HG03280 (cell line): ENCODE measurements around the gene WDR43.
A peak's percentile ranks its signal among the peaks of the same experiment; 100 is the strongest.

ENCODE experiments used
- ATAC-seq: cut with Tn5 transposase; IDR thresholded peaks from one replicate; pipeline ENCODE4 v1.9.1; 2021; ENCODE audit warnings: mild to moderate bottlenecking, moderate library complexity; ENCODE audit not compliant: unreplicated experiment

WDR43 gene

DNA sequence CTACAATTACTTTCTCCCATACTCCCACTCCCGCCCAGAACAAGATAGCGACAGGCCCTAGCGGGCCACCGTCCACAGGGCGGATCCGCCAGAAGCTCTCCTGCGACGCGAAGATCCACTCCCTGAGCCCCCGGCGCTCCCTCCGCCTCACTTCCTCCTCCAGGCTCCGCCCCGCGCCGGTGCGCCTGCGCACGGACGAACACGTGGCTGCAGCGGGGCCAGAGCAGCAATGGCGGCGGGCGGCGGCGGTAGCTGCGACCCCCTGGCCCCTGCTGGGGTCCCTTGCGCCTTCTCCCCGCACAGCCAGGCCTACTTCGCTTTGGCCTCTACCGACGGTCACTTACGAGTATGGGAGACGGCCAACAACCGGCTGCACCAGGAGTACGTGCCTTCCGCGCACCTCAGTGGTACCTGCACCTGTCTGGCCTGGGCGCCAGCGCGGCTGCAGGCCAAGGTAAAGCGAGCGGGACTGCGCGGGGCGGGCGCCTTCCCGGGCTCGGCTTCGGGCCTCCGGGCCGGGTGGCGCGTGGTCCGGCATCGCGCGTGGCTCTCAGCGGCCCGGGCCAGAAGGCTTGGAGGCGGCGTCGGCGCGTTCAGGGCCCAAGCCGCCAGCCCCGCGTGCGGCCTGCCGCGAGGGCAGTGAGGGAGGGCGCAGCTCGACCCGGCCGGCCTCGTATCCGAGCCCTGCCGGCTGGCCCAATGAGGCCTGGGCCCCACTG is at the start of gene WDR43:
Gene WDR43, plus strand, starts transcription at position 198 of the 719 bp plus-strand sequence. Its CDS starts 32 bp downstream, at position 230.
- ATAC-seq: peak; percentile 87

DNA sequence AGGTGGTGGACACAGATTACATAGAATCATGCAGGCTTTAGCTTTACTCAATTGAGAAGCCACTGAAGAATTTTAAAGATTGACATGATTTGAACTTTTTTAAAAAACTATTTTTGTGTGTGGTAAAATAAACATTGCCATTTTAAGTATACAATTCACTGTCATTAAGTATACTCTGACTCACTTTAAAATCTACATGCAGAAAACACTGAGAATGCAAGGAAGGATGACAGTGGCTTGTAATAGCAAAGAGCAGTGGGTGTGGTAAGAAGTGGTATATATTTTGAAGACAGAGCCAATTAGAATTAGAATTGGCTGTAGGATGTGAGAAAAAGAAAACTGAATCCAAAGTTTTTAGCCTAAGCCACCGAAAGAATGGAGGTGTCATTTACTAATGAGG is 39.3 kb upstream of the WDR43 start:
- ATAC-seq: no peak

GRCh38 chr2:28855977-28856376 is 38.5 kb upstream of the WDR43 start:
- no peak for ATAC-seq

- no peak for ATAC-seq
These were observed 25.9 kb upstream of the WDR43 start for GRCh38 chr2:28868611-28869010.

DNA sequence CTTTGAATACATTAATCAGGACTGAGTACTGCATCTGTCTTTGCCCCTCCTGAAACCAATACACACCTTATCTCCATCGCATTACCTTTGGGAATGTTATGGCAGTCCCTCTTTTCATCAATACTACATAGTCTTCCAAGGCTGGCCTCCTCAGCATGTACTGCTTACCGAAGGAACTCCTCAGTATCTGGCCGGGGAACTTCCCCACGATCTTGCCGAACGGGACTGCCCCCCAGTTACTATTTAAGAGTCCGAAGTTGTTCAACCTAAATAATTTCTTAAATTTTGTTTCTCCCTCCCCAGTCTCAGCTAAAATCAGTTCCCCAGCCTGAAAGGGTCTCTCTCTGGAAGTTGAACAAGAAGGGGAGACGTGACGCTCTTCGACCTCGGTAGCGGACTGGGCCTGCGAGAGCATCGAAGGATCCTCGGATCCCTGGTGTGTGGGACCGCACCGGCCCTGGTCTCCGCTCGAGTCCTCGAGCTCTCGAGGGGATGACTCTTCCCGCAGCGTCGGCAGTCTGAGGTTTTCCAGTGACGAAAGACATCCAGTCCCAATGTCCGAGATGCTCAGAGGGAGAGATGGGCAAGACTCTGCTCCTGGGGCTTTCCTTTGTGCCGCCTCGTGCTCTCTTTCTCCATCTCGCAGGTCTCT is 24.8 kb upstream of the WDR43 start:
- peak; percentile 18 for ATAC-seq

DNA sequence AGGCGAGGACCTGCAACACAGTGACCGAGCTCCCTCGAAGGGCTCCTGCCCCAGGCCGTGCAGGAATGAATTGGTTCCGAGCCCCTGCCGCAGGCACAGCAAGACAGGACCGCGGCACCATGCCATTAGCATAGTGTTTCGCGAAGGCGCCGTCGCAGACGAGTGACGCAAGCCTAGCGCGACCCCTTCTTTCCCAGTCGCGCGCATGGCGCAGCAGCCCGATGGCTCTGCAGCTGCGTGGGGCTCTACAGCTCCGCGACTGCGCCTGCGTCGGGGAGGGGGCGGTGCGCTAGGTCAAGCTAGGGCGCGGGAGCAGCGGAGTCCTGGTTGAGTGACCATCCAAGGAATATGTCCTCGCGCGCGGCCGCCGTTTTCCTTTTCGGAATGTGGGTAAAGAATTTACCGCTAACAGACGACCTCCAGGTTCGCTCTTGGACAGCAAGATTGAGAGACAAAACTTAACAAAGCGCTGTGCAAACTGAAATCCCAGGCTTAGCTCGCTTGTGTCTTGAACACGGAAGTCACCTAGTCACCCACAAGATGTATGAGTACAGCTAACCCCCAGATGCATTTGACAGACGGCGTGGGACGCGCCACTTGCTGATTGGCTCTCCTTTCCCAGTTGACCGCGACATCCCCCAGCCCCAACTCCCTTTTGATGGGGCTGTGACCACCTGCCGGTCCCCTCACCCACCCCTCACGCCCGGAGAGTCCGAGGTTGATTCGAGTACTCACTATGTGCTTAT is 24.1 kb upstream of the WDR43 start, which contains the start of gene TRMT61B:
Gene TRMT61B, minus strand, starts transcription at position 164 of the 746 bp plus-strand sequence. Its CDS starts 32 bp downstream, at position 132.
- peak; percentile 95 for ATAC-seq

- no peak for ATAC-seq
These were observed 22.8 kb upstream of the WDR43 start for GRCh38 chr2:28871620-28872019.

DNA sequence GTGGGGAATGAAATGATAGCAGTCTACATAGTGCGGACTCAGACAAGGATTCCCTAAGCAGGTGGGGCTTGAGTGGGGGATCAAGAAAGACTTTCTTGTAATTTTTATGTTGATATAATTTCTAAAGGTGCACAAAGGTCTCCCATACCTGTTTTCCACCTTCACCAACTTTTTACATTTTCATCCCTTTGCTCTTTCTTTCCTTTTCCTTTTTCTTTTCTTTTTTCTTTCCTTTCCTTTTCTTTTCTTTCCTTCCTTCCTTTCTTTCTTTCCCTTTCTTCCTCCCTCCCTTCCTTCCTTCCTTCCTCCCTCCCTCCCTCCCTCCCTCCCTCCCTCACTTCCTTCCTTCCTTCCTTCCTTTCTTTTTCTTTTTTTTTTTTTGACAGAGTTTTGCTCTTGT is 14.3 kb upstream of the WDR43 start:
- ATAC-seq: no peak

DNA sequence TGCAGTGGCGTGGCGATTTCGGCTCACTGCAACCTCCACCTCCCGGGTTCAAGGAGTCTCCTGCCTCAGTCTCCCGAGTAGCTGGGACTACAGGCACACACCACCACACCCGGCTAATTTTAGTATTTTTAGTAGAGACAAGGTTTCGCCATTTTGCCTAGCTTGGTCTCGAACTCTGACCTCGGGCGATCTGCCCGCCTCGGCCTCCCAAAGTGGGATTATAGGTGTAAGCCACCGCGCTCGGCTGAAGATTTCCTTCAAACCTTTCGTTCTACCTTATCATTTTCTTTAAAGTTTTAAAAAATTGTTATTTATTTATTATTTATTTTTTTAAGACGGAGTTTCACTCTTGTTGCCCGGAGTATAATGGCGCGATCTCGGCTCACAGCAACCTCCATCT is 979 bp upstream of the WDR43 start:
- ATAC-seq: no peak

DNA sequence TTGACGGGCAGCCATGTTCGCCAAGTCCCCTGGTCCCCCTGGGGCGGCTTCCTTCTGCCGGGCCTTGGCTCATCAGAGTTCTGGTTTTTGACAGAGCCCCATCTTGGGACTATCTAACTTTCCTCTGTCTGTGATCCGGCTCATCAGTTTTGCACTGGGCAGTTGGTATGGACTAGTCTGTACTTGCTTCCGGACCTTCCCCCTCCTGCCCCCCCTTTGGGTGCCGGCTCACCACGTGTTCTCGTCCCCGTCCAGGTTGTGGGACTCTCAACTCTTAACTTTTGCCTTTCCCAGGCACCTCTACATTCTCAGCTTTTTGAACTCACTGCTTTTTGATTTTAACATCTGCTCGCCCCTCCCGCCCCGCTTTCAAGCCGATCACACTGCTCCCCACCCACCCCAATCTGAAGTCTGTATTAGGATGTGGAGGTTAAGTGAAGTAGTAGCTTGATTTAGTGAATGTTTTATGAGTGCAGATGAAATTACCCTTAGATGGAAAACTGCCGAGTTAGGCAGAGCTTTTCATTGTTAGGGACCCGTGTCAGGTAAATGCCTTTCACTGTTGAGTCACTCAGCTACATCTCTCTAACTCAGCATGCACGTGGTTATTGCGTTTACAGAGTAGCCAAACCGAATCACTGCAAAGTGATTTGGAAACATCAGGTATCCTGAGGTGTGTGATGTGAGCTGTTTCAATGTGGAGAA is 874 bp downstream of the WDR43 start:
- ATAC-seq: peak; percentile 32

DNA sequence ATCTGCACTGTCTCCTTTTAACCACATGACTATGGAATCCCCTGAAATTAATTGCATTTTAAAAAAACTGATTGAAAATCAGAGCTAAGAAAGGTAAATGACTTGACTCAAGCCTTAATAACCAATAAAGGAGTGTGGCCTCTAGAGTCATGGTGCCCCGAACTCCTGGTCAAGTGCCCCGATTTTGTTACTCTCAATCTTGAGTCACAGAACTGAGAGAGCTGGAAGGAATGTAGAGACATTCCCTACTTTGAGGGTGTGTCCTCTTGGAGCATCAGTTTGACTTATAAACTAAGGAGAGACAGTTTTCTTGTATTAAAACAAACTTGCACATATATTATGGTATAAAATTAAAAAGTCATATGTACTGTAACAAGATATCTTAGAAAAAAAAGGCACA is 2.4 kb downstream of the WDR43 start:
- ATAC-seq: no peak

GRCh38 chr2:28898048-28898447 is 3.6 kb downstream of the WDR43 start:
- no peak for ATAC-seq

- no peak for ATAC-seq
These were observed 6.7 kb downstream of the WDR43 start for GRCh38 chr2:28901202-28901601.

GRCh38 chr2:28901841-28902240 is 7.4 kb downstream of the WDR43 start:
- no peak for ATAC-seq

DNA sequence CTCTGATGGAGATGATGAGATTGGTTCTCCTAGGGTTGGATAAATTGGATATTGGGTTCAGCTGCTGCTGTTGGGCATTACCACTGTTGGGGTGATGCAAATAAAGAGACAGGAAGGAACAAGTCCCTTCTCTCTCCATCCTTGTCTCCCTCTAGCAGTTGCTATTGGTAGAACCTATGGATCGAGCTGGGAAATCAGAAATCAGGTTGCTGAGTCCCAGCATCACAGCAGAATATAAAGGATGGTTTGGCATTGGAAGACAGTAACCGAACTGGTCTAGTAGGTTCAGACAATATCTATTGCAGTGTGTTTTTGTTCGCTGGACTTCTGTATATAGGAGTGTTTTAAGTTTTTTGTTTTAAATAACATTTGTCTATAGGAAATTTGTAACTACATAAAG is 8.1 kb downstream of the WDR43 start:
- no peak for ATAC-seq

GRCh38 chr2:28904295-28904694 is 9.8 kb downstream of the WDR43 start:
- ATAC-seq: no peak

- no peak for ATAC-seq
These were observed 10.5 kb downstream of the WDR43 start for GRCh38 chr2:28904802-28905457.

DNA sequence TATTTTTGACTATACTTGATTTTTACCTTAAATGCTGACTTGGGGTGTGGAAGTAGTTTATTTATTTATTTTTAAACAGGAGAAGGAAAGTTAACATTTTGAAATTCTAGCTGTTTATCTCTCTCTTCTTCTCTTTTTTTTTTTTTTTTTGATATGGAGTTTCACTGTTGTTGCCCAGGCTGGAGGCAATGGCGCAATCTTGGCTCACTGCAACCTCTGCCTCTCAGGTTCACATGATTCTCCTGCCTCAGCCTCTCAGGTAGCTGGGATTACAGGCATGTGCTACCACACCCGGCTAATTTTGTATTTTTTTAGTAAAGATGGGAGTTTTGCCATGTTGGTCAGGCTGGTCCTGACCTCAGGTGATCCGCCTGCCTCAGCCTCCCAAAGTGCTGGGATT is 11.1 kb downstream of the WDR43 start:
- no peak for ATAC-seq

GRCh38 chr2:28906376-28906775 is 11.9 kb downstream of the WDR43 start:
- ATAC-seq: no peak

DNA sequence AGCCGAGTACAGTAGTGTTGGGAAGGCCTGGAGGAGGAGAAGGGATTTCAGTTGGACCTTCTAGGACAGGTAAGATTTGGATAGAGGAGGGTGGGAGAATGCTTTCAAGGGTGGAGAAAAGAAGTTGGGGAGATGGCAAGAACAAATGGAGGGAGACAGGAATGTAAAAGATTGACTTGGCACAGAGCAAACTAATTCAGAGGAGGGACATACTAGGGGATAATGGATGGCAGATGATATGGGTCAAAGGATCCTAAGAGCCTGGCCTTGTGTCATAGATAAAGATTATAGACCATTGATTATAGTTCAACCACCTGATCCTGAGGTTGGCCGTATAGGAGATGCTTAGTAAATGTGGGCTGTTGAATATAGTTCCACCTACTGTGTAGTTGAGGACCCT is 12.4 kb downstream of the WDR43 start:
- ATAC-seq: no peak

DNA sequence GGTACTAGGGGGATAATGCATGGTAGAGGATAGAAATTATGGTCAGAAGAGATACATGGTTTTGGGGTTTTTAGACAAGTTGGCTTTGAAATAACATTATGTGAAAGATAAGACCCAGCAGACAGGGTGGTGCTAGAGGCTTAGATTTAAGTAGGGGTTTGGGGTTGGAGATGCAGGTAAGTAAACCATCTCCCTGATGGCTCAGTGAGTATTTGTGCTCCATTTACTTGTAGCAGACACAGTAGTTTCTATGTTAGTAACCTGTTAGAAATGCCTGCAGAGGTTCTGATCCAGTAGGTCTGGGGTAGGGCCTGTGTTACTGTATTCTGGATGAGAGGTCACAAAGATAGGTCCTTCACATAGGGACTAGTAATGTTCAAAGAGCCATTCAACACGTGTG is 13.7 kb downstream of the WDR43 start:
- no peak for ATAC-seq
